HG03558 (cell line): ENCODE measurements around the gene GINS3.
"Not testable (repeated sequence)": the region's sequence is repeated elsewhere in the genome, so short reads cannot be mapped to it uniquely, and the experiment has no call there.

Experiments used
- ATAC-seq: cut with Tn5 transposase; IDR thresholded peaks from one replicate; pipeline ENCODE4 v1.9.1; 2021; ENCODE audit warnings: moderate number of reproducible peaks; ENCODE audit not compliant: unreplicated experiment; ENCODE audit errors: extremely low read depth

The GINS3 gene

DNA sequence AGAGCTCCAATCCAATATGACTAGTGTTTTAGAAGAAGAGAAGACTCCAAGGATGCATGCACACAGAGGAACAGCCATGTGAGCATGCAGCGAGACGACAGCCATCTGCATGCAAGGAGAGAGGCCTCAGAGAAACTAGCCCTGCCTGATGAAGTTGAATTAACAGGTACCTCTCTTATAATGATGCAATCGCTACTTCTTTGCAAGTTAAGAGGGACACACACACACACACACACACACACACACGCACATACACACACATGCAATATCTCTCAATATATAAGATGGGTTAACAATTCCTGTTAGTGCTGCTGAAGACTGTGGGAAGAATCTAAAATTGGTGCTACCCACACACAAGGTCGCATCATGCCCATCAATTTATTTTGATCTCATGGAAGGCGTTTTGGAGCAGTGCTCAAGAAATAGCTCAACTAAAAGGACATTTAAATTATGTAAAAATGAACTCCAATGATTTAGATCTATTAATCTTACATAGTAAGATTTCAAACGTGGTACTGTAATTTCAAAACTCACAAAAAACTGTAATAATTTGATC lies 7.0 kb upstream of the GINS3 start:
- ATAC-seq, result no peak

DNA sequence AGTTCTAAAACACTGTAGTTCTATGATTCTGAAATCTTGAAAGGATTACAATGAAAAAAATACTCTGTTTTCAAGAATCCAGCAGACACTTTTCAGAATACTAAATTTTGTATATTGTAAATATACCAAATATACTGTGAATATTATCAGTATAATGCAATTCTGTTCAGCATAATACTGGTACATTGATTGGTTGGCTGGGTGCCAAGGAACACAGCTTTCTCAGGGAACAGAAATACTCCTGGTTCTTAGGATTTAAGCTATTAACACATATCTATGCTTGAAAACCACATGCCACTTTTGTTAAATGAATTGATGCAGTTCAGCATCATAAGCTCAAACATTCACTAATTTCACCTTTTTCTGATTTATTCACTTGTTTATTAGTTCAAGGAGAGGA lies 2.5 kb upstream of the GINS3 start:
- ATAC-seq, result no peak

DNA sequence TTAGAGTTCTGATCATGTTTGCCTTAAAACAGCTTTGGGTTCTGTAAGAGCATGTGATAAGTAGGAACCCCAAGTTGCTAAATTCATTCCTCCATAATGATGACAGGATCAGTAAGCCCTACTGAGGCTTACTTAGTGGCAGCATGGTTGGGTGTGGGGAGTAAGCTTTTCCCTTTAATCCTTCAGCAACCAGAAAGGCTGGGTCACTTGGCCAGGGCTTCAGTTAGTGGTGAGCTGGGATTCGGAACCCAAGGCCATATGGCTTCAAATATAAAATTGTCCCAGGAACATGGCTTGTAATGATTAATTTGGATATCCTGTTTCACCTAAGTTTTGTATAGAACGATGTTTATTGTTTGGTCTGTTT lies 850 bp downstream of the GINS3 start:
- ATAC-seq, result no peak

DNA sequence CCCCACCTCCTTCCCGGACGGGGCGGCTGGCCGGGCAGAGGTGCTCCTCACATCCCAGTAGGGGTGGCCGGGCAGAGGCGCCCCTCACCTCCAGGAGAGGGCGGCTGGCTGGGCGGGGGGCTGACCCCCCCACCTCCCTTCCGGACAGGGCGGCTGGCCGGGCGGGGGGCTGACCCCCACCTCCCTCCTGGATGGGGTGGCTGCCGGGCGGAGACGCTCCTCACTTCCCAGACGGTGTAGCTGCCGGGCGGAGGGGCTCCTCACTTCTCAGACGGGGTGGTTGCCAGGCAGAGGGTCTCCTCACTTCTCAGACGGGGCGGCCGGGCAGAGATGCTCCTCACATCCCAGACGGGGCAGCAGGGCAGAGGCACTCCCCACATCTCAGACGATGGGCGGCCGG lies 4.6 kb downstream of the GINS3 start:
- not testable (repeated sequence) for ATAC-seq

DNA sequence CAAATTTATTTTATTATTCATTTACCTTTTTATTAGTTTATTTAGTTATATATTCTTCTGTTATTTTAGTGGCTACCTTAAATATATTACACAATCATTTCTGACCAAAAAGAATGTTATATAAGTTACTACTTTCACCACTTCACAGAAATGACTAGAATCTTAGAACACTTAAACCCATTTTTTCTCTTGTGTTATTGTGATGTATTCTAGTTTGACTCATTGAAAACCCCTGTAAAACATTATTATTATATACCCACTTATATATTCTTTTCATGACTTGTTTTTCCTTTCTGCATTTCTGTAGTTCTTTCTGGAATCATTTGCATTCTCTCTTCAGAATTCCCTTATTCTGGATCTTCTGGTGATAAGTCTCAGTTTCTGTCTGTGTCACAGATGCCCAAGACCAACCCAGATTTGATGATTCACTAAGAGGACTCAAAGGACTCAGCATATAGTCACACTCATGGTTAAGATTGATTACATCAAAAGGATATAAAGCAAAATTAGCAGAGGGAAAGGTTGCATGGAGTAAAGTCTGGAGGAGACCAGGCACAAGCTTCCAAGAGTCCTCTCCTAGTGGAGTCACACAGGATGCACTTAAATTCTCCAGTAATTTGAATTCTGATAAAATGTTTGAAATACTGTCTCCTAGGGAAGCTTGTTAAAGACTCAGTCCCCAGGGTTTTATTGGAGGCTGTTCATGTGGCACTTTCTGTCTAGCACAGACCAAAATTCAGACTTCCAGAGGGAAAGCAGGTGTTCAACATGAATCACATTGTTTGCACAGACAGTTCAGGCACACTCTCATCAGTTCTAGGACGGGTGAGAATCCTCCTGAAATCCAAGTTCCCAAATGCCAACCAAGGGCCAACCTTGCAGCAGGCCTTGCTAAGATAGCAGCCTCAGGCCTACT lies 7.7 kb downstream of the GINS3 start:
- no peak for ATAC-seq

DNA sequence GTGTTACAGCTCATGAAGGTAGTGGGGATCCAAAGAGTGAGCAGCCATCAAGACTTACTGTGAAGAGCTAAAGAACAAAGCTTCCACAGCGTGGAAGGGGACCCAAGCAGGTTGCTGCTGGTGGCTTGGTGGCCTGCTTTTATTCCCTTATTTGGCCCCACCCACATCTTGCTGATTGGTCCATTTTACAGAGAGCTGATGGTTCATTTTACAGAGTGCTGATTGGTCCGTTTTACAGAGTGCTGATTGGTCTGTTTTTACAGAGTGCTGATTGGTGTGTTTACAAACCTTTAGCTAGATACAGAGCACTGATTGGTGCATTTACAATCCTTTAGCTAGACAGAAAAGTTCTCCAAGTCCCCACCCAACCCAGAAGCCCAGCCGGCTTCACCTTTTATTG lies 9.0 kb downstream of the GINS3 start:
- not testable (repeated sequence) for ATAC-seq

DNA sequence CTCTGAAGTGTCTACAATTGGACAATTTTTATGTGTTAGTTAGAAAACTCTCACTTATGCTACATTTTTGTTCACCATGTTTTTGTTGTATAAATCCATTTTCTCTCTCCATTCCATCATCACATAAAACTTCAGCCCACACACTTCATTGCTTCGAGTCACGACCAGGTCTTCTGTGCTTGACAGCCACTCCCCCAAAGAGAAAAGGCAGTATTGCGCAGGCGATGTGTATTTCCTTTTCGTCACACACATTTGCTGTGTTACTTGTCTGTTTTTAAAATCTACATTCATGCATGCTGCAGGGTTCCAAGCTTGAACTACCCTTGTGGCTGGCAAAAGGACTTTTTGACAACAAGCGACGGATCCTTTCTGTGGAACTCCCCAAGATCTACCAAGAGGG lies 10.5 kb downstream of the GINS3 start:
- no peak for ATAC-seq

DNA sequence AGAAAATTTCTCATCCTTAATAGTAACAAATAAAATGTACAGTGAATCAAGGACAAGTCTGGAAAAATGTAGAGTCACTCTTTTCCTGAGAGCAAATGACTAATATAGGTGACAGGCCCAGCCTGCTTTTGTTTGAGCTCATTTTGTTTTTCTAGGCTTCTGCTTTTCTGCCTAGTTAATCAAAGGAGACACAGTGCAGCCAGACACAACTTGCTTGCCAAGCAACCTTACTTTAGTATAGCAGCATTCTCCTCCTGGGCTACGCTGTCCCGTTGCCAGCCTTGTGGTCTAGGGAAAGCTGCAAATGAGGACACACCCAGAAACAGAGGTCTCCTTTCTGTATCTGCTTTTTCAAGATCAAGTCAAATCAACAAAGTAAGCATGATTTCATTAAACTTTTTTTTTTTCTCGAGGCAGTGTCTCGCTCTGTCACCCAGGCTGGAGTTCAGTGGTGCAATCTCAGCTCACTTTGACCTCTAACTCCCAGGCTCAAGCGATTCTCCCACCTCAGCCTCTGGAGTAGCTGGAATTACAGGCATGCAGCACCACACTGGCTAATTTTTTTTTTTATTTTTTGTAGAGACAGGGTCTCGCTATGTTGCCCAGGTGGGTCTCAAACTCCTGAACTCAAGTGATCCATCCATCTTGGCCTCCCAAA lies 17.2 kb downstream of the GINS3 start:
- ATAC-seq, result no peak

DNA sequence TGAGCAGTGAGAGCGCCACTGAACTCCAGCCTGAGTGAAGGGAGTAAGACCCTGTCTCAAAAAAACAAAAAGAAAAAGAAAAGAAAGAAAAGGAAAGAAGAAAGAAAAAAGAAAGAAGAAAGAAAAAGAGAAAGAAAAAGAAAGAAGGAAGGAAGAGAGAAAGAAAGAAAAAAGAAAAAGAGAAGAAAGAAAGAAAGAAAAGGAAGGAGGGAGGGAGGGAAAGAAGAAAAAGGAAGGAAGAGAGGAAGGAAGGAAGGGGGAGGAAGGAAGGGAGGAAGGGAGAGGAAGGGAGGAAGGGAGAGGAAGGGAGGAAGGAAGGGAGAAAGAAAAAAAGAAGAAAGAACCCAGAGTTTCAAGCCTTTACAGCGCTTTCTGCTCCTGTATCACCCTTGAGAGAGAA lies 19.1 kb downstream of the GINS3 start:
- ATAC-seq, result no peak

DNA sequence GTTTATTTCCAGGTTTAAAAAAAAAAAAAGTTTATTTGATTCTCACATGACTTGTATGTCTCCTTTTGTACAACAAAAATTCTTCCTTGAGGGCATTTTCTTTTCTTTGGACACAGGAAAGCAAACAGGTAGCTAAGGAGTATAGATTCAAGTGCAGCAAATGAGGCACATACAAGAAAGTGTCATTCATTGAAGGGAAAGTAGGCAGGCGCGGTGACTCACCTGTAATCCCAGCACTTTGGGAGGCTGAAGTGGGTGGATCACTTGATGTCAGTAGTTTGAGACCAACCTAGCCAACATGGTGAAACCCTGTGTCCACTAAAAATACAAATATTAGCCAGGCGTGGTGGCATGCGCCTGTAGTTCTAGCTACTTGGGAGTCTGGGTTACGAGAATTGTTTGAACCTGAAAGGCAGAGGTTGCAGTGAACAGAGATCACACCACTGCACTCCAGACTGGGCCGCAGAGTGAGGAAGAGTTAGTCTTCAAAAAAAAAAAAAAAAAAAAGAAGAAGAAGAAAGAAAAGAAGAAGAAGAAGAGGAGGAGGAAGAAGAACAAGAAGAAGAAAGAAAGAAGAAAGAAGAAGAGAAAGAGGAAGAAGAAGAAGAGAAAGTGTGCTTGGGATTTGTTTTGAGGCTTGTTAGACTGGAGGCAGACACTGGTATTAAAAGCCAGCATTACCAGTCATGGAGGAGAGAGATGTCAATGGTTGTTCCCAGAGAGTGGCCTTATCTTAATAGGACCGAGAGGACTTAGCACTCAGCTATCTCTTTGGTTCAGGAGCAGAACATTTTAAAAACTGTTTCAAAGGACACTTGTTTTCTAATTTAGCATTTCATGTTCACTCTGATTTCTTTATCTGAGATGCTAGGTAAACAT lies 19.7 kb downstream of the GINS3 start:
- ATAC-seq, result no peak

DNA sequence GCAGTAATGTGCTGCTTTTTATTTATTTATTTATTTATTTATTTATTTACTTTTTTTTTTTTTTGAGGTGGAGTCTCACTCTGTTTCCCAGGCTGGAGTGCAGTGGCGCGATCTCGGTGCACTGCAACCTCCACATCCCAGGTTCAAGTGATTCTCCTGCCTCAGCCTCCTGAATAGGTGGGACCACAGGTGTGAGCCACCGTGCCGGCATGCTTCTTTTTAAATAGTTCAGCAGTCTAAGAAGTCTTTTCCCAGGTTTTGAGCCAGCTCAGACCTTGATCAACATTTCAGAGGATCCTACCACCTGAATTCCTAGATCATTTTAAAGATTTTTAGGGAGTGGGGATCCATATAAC lies 20.3 kb downstream of the GINS3 start:
- not testable (repeated sequence) for ATAC-seq

DNA sequence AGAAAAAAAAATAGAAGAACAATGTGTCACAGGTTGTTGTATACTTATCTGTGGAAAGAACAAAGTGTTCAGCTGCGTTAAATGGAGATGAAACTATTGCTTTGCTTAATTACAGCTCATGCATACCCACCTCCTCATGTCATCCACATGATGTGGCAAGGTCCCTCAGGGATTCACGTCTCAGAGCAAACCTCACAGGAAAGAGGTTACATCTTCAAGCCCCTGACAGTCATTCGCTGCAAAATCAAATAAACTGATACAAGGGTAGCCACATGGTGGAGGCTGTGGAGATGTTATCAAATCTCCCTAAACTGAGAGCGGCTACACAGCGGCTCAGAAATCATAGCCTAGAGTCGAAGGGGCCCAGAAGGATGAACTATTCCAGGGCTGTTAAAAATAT lies 21.1 kb downstream of the GINS3 start:
- no peak for ATAC-seq

DNA sequence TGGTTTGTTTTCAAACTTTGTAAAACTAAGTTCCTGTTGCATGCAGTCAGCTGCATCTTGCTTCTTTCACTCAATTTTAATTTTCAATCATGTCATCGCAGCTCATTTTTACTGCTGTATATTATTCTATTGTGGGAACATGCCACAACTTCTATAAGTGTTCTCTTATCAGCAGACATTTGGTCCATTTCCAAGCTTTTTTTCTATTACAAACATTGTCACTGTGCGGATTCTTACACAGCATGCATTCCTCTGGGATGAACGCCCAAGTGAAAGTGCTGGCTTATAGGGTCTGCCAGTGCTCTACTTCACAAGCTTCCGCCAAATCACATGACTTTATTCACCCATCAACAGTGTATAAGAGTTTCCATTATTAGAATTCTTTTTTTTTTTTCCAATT lies 22.7 kb downstream of the GINS3 start:
- ATAC-seq, result no peak

DNA sequence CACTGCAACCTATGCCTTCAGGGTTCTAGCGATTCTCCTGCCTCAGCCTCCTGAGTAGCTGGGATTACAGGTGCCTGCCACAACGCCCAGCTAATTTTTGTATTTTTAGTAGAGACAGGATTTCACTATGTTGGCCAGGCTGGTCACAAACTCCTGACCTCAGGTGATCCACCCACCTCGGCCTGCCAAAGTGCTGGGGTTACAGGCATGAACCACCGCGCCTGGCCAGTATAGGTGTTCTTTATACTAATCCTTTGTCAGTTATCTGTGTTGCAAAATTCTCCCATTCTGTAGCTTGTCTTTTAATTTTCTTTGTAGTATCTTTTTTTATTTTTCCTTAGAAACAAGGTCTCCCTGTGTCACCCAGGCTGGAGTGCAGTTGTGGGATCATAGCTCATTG lies 23.7 kb downstream of the GINS3 start:
- ATAC-seq, result not testable (repeated sequence)

DNA sequence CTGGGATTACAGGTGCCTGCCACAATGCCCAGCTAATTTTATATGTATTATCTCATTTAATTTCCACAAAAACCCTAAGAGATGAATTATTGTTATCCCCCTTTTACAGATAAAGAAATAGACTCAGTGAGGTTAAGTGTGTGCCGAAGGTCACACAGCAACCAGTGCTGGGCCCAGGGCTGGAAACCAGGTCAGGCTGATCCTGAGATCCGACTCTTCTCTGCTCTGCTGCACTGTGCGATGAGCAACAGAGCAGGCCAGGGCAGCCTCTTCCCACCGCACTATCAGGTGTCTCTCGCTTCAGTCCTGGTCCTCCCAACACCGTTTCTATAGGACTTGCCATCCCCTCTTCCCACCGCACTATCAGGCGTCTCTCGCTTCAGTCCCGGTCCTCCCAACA lies 24.8 kb downstream of the GINS3 start:
- no peak for ATAC-seq

DNA sequence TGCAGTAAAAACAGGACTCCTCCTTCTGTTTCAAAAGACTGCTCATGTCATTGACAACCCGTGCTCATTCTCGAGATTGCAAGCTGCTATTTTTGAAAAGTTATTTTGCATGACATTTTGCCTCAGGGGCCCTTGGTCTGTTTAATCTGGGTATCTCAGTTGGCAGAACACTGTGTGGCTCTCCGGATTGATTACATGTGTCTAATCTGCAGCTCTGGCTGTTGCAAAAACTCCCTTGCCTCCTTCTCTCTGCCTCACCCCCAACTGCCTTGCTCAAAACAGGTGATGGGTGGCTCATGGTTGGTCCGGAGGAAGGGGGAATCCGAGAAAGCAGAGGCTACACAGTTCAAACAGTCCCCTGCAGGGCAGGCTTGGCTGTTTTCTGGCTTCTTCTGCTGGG lies 25.3 kb downstream of the GINS3 start:
- no peak for ATAC-seq

DNA sequence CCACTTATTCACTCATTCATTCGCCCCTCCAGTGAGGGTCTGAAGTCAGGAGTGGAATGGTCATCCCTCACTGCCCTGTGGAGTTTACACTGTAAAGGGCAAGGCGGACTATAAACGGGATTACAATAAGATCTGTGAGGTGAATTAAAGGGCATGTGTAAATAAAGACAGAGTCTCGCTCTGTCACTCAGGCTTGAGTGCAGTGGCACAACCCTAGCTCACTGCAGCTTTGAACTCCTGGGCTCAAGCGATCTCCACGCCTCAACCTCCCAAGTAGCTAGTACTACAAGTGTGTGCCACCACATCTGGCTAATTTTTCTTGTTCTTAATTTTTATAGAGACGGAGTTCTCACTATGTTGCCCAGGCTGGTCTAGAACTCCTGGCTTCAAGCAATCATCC lies 25.8 kb downstream of the GINS3 start:
- ATAC-seq, result no peak

DNA sequence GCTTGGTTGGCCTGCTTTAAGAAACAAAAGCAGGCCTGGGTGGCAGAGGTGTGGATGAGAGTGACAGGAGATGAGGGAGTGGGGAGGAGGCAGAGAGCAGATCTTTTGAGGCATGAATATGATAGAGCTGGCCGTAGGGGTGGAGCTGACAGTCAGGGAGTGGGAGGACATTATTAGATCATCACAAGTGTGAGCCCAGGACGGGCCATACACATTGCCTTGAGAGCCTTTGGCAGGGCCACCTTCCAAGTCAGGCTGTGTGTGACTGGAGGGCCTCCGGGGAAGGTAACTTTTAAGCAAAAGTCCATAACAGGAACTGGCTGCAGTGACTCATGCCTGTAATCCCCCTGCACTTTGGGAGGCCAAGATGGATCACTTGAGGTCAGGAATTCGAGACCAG lies 26.3 kb downstream of the GINS3 start:
- ATAC-seq, result no peak

DNA sequence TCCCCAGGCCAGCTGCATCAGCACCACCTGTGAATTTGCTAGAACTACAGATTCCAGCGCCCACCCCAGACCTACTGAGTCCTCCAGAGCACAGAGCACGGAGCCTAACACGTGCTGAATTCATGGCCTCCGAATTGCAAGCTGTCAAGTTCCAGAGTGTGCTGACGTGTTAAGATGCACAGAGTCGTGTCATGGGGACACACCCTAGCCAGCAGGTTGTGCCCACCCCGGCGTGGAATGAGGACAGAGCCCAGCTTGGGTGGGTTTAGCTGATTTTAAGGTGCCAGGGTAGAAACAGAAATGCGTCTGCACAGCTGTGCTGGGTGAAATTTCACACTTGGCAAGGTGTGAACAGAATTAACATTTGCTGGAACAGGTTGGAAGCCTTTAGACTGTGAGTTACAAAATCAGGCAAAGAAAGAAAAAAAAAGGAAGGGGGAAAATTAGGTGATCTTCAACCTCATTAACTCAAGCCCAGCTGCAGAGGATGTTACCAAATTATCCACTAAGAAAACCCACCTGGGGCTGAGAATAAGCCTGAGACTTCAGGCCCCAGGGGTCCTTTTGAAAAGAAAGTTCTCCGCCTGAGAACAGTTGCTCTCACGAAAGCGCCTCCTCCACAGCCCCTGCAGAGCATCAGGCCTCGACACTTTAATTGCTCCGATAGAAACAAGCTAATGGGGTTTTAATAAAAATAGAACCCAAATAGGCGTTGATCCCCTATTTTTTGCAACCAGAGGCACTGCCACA lies 27.1 kb downstream of the GINS3 start:
- ATAC-seq, result no peak

DNA sequence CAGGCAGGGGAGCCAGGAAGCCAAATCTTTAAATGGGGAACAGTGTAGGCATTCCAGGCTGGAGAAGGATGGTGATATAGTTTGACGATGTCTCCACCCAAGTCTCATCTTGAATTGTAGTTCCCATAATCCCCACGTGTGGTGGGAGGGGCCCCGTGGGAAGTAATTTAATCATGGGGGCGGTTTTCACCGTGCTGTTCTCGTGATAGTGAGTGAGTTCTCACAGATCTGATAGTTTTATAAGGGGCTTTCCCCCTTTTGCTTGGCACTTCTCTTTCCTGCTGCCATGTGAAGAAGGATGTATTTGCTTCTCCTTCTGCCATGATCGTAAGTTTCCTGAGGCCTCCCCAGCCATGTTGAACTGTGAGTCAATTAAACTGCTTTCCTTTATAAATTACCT lies 28.8 kb downstream of the GINS3 start:
- no peak for ATAC-seq
